ENCODE measurements around the gene BSN. TPM values are rescaled to one million over a fixed set of nuclear protein-coding genes. Genes with fewer than 3 reads are reported as not detected.

Gene BSN
- polyA plus RNA-seq, 1 donor (not counting 4 experiments of a cell fraction or from before 2014, with no cell fraction given), result under 0.01 TPM

DNA sequence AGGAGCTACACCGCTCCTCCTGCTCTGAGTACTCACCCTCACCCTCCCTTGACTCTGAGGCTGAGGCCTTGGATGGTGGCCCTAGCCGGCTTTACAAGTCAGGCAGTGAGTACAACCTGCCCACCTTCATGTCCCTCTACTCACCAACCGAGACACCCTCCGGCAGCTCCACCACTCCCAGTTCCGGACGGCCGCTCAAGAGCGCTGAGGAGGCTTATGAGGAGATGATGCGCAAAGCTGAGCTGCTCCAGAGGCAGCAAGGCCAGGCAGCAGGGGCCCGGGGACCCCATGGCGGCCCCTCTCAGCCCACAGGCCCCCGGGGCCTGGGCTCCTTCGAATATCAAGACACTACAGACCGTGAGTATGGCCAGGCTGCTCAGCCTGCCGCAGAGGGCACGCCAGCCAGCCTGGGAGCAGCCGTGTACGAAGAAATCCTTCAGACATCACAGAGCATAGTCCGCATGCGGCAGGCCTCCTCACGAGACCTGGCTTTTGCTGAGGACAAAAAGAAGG is 98.7 kb downstream of the BSN start:
- H3K9ac ChIP-seq (ENCODE audit: control insufficient read depth, extremely low read depth, insufficient read depth, low read length), result no peak overlapping the region
- no peak for FAIRE-seq
- no peak overlapping the region for H3K4me2 ChIP-seq (ENCODE audit: control insufficient read depth, extremely low read depth, insufficient read depth, low read depth, low read length)
- TF ChIP-seq EZH2 (IDR thresholded peaks at IDR 0.05; ENCODE audit: low read length), result no peak
- TF ChIP-seq CTCF (optimal IDR thresholded peaks at IDR 0.05 in 1 of 3, IDR thresholded peaks at IDR 0.05 in 1 of 3, conservative IDR thresholded peaks at IDR 0.05 in 1 of 3; ENCODE audit: extremely low read depth in 1 of 3, insufficient read depth in 2 of 3, low read length in 3 of 3), result no peak
- peaks cover 3% of the 10 kb centered on the region for H3K4me1 ChIP-seq (ENCODE audit: control insufficient read depth, extremely low read depth, insufficient read depth, low read length)
- dilution Hi-C loops (cut with MboI; ENCODE audit: extremely low pct_ligation_motif_present, low sequenced_read_pairs), result loop anchor here (25.0 kb wide), 1 partner anchor 91 kb away; the partner anchor contains the start of gene BSN
- no peaks in the 10 kb centered on the region for H3K9me1 ChIP-seq (ENCODE audit: control insufficient read depth, extremely low read depth, insufficient read depth, low read length)
- H3K4me3 ChIP-seq (ENCODE audit: control insufficient read depth in 2 of 3, extremely low read depth in 1 of 3, insufficient read depth in 2 of 3, low read depth in 1 of 3, low read length in 3 of 3), result no peak overlapping the region
- no peak for DNase-seq (ENCODE audit: low read depth, low spot score)
- no peaks in the 10 kb centered on the region for H3K9me3 ChIP-seq (ENCODE audit: control insufficient read depth, low read depth, low read length)
- H3K27ac ChIP-seq (ENCODE audit: control insufficient read depth, insufficient read depth, low read length), result no peak overlapping the region
- H3K27me3 ChIP-seq (ENCODE audit: control insufficient read depth, extremely low read depth, insufficient read depth, low read length), result peaks cover 16% of the 10 kb centered on the region
- no peak overlapping the region for H2AFZ ChIP-seq (ENCODE audit: control insufficient read depth, low read length)
- H3K79me2 ChIP-seq (ENCODE audit: control insufficient read depth, insufficient read depth, low read length), result no peaks in the 10 kb centered on the region
- H4K20me1 ChIP-seq (ENCODE audit: control insufficient read depth, extremely low read depth, insufficient read depth, low read length), result no peaks in the 10 kb centered on the region
- no peaks in the 10 kb centered on the region for H3K36me3 ChIP-seq (ENCODE audit: control insufficient read depth in 2 of 2, extremely low read depth in 1 of 2, insufficient read depth in 2 of 2, low read length in 2 of 2)

GRCh38 chr3:49653621-49654020 is 99.3 kb downstream of the BSN start:
- Histone ChIP-seq H3K79me2 (ENCODE audit: control insufficient read depth, insufficient read depth, low read length) (no peaks in the 10 kb centered on the region), H4K20me1 (ENCODE audit: control insufficient read depth, extremely low read depth, insufficient read depth, low read length) (no peaks in the 10 kb centered on the region), H3K9me1 (ENCODE audit: control insufficient read depth, extremely low read depth, insufficient read depth, low read length) (no peaks in the 10 kb centered on the region), H3K36me3 (ENCODE audit: control insufficient read depth in 2 of 2, extremely low read depth in 1 of 2, insufficient read depth in 2 of 2, low read length in 2 of 2) (no peaks in the 10 kb centered on the region), H2AFZ (ENCODE audit: control insufficient read depth, low read length) (no peak overlapping the region), H3K4me3 (ENCODE audit: control insufficient read depth in 2 of 3, extremely low read depth in 1 of 3, insufficient read depth in 2 of 3, low read depth in 1 of 3, low read length in 3 of 3) (no peak overlapping the region), H3K27ac (ENCODE audit: control insufficient read depth, insufficient read depth, low read length) (no peak overlapping the region), H3K4me2 (ENCODE audit: control insufficient read depth, extremely low read depth, insufficient read depth, low read depth, low read length) (no peak overlapping the region), H3K27me3 (ENCODE audit: control insufficient read depth, extremely low read depth, insufficient read depth, low read length) (peaks cover 23% of the 10 kb centered on the region), H3K9ac (ENCODE audit: control insufficient read depth, extremely low read depth, insufficient read depth, low read length) (no peak overlapping the region), H3K9me3 (ENCODE audit: control insufficient read depth, low read depth, low read length) (no peaks in the 10 kb centered on the region), H3K4me1 (ENCODE audit: control insufficient read depth, extremely low read depth, insufficient read depth, low read length) (peaks cover 3% of the 10 kb centered on the region)
- no peak for TF ChIP-seq EZH2 (IDR thresholded peaks at IDR 0.05; ENCODE audit: low read length)
- no peak for TF ChIP-seq CTCF (optimal IDR thresholded peaks at IDR 0.05 in 1 of 3, IDR thresholded peaks at IDR 0.05 in 1 of 3, conservative IDR thresholded peaks at IDR 0.05 in 1 of 3; ENCODE audit: extremely low read depth in 1 of 3, insufficient read depth in 2 of 3, low read length in 3 of 3)
- FAIRE-seq (no peak), DNase-seq (ENCODE audit: low read depth, low spot score) (no peak)
- dilution Hi-C loops (cut with MboI; ENCODE audit: extremely low pct_ligation_motif_present, low sequenced_read_pairs), result loop anchor here (25.0 kb wide), 1 partner anchor 91 kb away; the partner anchor contains the start of gene BSN
